ENCODE data around the gene ANKRD37.

GRCh38 chr4:185363251-185363650 is 33.4 kb upstream of the ANKRD37 start:
- TF ChIP-seq RARB (CRISPR knock-in tag; IDR thresholded peaks at IDR 0.05) (no peak), BACH2 (CRISPR knock-in tag; IDR thresholded peaks at IDR 0.05; ENCODE audit: borderline replicate concordance) (no peak), CSDC2 (CRISPR knock-in tag; IDR thresholded peaks at IDR 0.05) (no peak), ZNF565 (CRISPR knock-in tag; conservative IDR thresholded peaks at IDR 0.05; ENCODE audit: low read depth) (no peak)
